ENCODE measurements around the gene VAV2. TPM values are rescaled to one million over a fixed set of nuclear protein-coding genes. Genes with fewer than 3 reads are reported as not detected.

The VAV2 gene
- total and polyA plus RNA-seq, 4 donors: 13.0 to 28.2 (median 16.3) TPM

DNA sequence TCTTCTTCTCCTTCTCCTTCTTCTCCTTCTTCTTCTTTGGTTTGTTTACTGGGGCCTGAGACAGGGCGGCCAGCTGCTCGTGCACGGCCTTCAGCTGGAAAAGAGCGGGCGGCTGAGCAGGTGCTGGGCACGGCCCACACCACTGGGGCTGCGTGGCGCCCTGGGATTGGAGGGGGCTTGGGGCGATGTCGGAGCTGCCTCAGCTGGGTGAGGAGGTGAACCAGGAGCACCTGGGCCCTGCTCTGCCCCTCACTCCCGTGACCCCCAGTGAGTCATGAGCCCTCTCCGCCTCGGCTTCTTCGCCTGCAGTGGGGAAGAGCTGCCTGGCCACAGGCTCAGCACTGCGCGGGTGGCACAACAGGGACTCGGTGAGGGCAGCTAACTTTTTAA, 48.0 kb upstream of the VAV2 start:
- ATAC-seq (ENCODE audit: insufficient read depth, low FRiP score): no peak
- H3K27me3 ChIP-seq (ENCODE audit: control insufficient read depth in 3 of 3, insufficient read depth in 3 of 3, low read length in 2 of 3): no peaks in the 10 kb centered on the region
- H3K36me3 ChIP-seq (ENCODE audit: control insufficient read depth in 4 of 4, insufficient read depth in 4 of 4, low read length in 4 of 4): peaks cover 15 to 54% (median 44%) of the 10 kb centered on the region in 4 donors
- 96 to 98% methylated on average over 17 of the region's 17 CpGs for WGBS, 2 donors
- H3K9me3 ChIP-seq (ENCODE audit: control insufficient read depth in 4 of 4, insufficient read depth in 3 of 4, low read length in 3 of 4): peaks cover 0 to 4% (median under 1%) of the 10 kb centered on the region in 4 donors
- H3K9ac ChIP-seq (ENCODE audit: insufficient read depth in 1 of 2, low read length in 2 of 2): no peak overlapping the region
- no peak overlapping the region for H3K27ac ChIP-seq (ENCODE audit: low read depth in 1 of 2, low read length in 1 of 2)
- no peaks in the 10 kb centered on the region for H3K4me1 ChIP-seq (ENCODE audit: control insufficient read depth in 5 of 5, insufficient read depth in 5 of 5, low read length in 5 of 5)
- TF ChIP-seq, protein P1, sequence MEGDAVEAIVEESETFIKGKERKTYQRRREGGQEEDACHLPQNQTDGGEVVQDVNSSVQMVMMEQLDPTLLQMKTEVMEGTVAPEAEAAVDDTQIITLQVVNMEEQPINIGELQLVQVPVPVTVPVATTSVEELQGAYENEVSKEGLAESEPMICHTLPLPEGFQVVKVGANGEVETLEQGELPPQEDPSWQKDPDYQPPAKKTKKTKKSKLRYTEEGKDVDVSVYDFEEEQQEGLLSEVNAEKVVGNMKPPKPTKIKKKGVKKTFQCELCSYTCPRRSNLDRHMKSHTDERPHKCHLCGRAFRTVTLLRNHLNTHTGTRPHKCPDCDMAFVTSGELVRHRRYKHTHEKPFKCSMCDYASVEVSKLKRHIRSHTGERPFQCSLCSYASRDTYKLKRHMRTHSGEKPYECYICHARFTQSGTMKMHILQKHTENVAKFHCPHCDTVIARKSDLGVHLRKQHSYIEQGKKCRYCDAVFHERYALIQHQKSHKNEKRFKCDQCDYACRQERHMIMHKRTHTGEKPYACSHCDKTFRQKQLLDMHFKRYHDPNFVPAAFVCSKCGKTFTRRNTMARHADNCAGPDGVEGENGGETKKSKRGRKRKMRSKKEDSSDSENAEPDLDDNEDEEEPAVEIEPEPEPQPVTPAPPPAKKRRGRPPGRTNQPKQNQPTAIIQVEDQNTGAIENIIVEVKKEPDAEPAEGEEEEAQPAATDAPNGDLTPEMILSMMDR (IDR thresholded peaks at IDR 0.05; ENCODE audit: control extremely low read depth, extremely low read depth): no peak
- H3K4me3 ChIP-seq: no peak overlapping the region
- DNase-seq: no peak

DNA sequence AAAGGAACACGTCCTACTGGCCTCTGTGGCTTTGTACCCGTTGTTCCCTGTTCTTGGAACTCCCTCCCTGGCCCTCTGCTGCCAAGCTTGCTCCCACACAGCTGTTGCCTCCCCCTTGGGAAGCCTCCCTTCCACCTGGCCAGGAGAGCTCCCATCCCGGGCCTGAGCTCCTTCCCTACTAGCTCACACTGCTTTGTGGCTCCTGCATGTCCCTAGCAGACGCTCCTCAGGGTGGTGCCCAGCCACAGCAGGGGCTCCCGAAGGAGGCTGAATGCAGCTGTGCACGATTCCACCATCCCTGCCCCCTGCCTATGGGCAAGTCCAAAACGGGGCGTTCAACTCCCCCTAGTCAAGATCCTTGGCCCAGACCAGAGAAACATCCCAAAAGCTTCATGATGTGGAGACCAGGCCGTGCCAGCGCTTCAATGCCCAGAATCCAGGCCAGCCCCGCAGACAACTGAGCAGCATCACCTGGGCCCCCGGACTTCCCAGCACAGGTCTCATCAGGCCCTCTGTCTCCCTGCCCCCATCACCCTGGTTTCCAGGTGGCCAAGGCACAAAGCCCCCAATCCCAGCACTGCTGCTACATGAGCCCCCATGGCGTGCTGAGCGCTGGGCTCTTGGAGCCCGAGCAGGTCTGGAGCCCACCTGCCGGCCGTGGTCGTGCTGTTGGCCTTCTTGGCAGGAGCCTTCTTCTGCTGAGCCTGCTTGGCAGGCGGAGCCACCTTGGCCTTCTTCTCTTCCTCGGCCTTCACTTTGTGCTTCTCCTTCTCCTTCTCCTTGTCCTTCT, 47.5 kb upstream of the VAV2 start:
- DNase-seq (no peak), ATAC-seq (ENCODE audit: insufficient read depth, low FRiP score) (no peak)

DNA sequence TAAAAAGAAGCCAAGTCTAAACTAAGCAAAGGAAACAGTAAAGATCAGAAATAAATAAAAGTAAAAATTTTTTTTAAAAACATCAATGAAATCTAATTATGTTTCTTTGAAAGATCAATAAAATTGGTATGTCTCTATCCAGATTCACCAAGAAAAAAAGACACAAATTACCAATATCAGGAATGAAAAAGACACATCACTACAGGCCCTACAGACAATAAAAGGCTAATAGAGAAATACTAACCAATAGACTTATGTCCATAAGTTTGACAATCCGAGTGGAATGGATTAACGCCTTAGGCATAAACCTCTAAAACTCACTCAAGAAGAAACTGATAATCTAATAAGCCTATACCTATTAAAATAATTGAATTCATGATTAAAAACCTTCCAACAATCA, 45.5 kb upstream of the VAV2 start:
- DNase-seq: no peak

More for the DNA sequence above, 47.5 kb upstream of the VAV2 start:
- Histone ChIP-seq H3K36me3 (ENCODE audit: control insufficient read depth in 4 of 4, insufficient read depth in 4 of 4, low read length in 4 of 4) (peaks cover 15 to 55% (median 46%) of the 10 kb centered on the region in 4 donors), H3K9me3 (ENCODE audit: control insufficient read depth in 4 of 4, insufficient read depth in 3 of 4, low read length in 3 of 4) (peaks cover 0 to 4% (median under 1%) of the 10 kb centered on the region in 4 donors), H3K4me3 (no peak overlapping the region), H3K27me3 (ENCODE audit: control insufficient read depth in 3 of 3, insufficient read depth in 3 of 3, low read length in 2 of 3) (no peaks in the 10 kb centered on the region), H3K27ac (ENCODE audit: low read depth in 1 of 2, low read length in 1 of 2) (no peak overlapping the region), H3K4me1 (ENCODE audit: control insufficient read depth in 5 of 5, insufficient read depth in 5 of 5, low read length in 5 of 5) (no peaks in the 10 kb centered on the region), H3K9ac (ENCODE audit: insufficient read depth in 1 of 2, low read length in 2 of 2) (no peak overlapping the region)
- TF ChIP-seq, protein P1 (IDR thresholded peaks at IDR 0.05; ENCODE audit: control extremely low read depth, extremely low read depth): no peak
- WGBS, 2 donors: 94 to 97% methylated on average over 19 to 20 of the region's 20 CpGs

More for the DNA sequence above, 45.5 kb upstream of the VAV2 start:
- TF ChIP-seq, protein P1 (IDR thresholded peaks at IDR 0.05; ENCODE audit: control extremely low read depth, extremely low read depth): no peak
- Histone ChIP-seq H3K27ac (ENCODE audit: low read depth in 1 of 2, low read length in 1 of 2) (no peak overlapping the region), H3K4me3 (no peak overlapping the region), H3K27me3 (ENCODE audit: control insufficient read depth in 3 of 3, insufficient read depth in 3 of 3, low read length in 2 of 3) (no peaks in the 10 kb centered on the region), H3K4me1 (ENCODE audit: control insufficient read depth in 5 of 5, insufficient read depth in 5 of 5, low read length in 5 of 5) (no peaks in the 10 kb centered on the region), H3K9ac (ENCODE audit: insufficient read depth in 1 of 2, low read length in 2 of 2) (no peak overlapping the region), H3K9me3 (ENCODE audit: control insufficient read depth in 4 of 4, insufficient read depth in 3 of 4, low read length in 3 of 4) (peaks cover 0 to 4% (median under 1%) of the 10 kb centered on the region in 4 donors), H3K36me3 (ENCODE audit: control insufficient read depth in 4 of 4, insufficient read depth in 4 of 4, low read length in 4 of 4) (peaks cover 26 to 62% (median 51%) of the 10 kb centered on the region in 4 donors)
- WGBS, 2 donors: 97 to 98% methylated on average over 2 of the region's 2 CpGs
- no peak for ATAC-seq (ENCODE audit: insufficient read depth, low FRiP score)
